Activated CD4-positive, alpha-beta T cell treated with anti-CD3 and anti-CD28 coated beads for 24 hours (primary cell): Measurements from ENCODE around the gene MBIP.

Source experiments
- DNase-seq, 2 donors: peaks; one replicate each; pipeline ENCODE4 v3.0.0-alpha.2; 2020; ENCODE audit warnings: low read depth in 2 of 2

MBIP gene

GRCh38 chr14:36264107-36264506 is 56.3 kb downstream of the MBIP start:
- DNase-seq = no peak

- no peak for DNase-seq
Measured at GRCh38 chr14:36260970-36261640, 59.3 kb downstream of the MBIP start.

- no peak for DNase-seq
Measured at GRCh38 chr14:36258241-36258640, 62.2 kb downstream of the MBIP start.

GRCh38 chr14:36256126-36256801 is 64.2 kb downstream of the MBIP start:
- DNase-seq = no peak

GRCh38 chr14:36254020-36254624 is 66.3 kb downstream of the MBIP start:
- no peak for DNase-seq
